NCI-H748 (cell line): ENCODE results near the gene SETD9.

ENCODE experiments used
- DNase-seq: peaks from one replicate; lab custom pipeline; 2025; ENCODE audit not compliant: unreplicated experiment; lab: John Stamatoyannopoulos, UW

Gene SETD9

GRCh38 chr5:56934325-56934724 is 24.9 kb downstream of the SETD9 start:
- no peak for DNase-seq

- DNase-seq, result no peak
Measured at GRCh38 chr5:56938858-56939257, 29.5 kb downstream of the SETD9 start.

- no peak for DNase-seq
Measured at GRCh38 chr5:56941981-56942380, 32.6 kb downstream of the SETD9 start.

GRCh38 chr5:56947052-56947451 is 37.7 kb downstream of the SETD9 start:
- no peak for DNase-seq

GRCh38 chr5:56950626-56951125 is 41.3 kb downstream of the SETD9 start:
- peak; percentile 54 for DNase-seq

GRCh38 chr5:56951126-56951945 is 41.9 kb downstream of the SETD9 start:
- DNase-seq, result peak; percentile 64

GRCh38 chr5:56951946-56952691 is 42.7 kb downstream of the SETD9 start, which contains the start of gene MIER3:
MIER3 (minus strand) TSS chr5:56952123; CDS start chr5:56952102, 21 bp downstream.
- DNase-seq, result peak; percentile 82

- no peak for DNase-seq
Measured at GRCh38 chr5:56954262-56954661, 44.9 kb downstream of the SETD9 start.

- no peak for DNase-seq
Measured at GRCh38 chr5:56958595-56958994, 49.2 kb downstream of the SETD9 start.

GRCh38 chr5:56959326-56959725 is 49.9 kb downstream of the SETD9 start:
- no peak for DNase-seq

GRCh38 chr5:56961746-56962145 is 52.4 kb downstream of the SETD9 start:
- no peak for DNase-seq

- no peak for DNase-seq
Measured at GRCh38 chr5:56962286-56962685, 52.9 kb downstream of the SETD9 start.

GRCh38 chr5:56963246-56963645 is 53.9 kb downstream of the SETD9 start:
- DNase-seq, result no peak

- DNase-seq, result no peak
Measured at GRCh38 chr5:56964173-56964572, 54.8 kb downstream of the SETD9 start.
